Thyroid gland (tissue), 4 donors: Measurements from ENCODE around the gene NPSR1. TPM values are rescaled to one million over a fixed set of nuclear protein-coding genes. Genes with fewer than 3 reads are reported as not detected.

Experiments
- DNase-seq, 2 donors: peaks; one replicate each; pipeline ENCODE4 v3.0.0-alpha.2; 2019
- H3K27ac ChIP-seq, 3 donors: fragments of 200-600 bp; sonication (generic); 1 replicate in 2 of 3; 2 replicates in 1 of 3; pipeline ENCODE4 v1.5.1; 2016 to 2019; ENCODE audit warnings: mild to moderate bottlenecking in 1 of 3, moderate library complexity in 1 of 3
- H3K27me3 ChIP-seq: fragments of 200-600 bp; sonication (generic); one replicate; pipeline ENCODE4 v1.5.1; 2019
- H3K36me3 ChIP-seq, 2 donors: fragments of 200-600 bp; sonication (generic); one replicate each; pipeline ENCODE4 v1.5.1; 2016 to 2019
- H3K4me1 ChIP-seq, 2 donors: fragments of 200-600 bp; sonication (generic); one replicate each; pipeline ENCODE4 v1.5.1; 2017 to 2019
- H3K4me3 ChIP-seq, 3 donors: fragments of 200-600 bp; sonication (generic); replicated peaks in 1 of 3; 1 replicate in 2 of 3; 2 replicates in 1 of 3; pipeline ENCODE4 v1.5.1; 2016; ENCODE audit warnings: mild to moderate bottlenecking in 1 of 3
- H3K9me3 ChIP-seq: fragments of 200-600 bp; sonication (generic); one replicate; pipeline ENCODE4 v1.5.1; 2017
- CTCF ChIP-seq, 6 experiments: fragments of 200-600 bp in 3 of 6; fragments of 450-650 bp in 3 of 6; sonication (generic) in 3 of 6; IDR thresholded peaks; one replicate each; pipeline ENCODE4 v1.5.1; 2016 to 2019; ENCODE audit warnings: antibody characterized with exemption in 6 of 6, mild to moderate bottlenecking in 2 of 6, inconsistent platforms in 1 of 6, moderate library complexity in 1 of 6
- POLR2A ChIP-seq, 2 donors: fragments of 450-650 bp; IDR thresholded peaks; one replicate each; pipeline ENCODE4 v1.6.1; 2017; ENCODE audit warnings: antibody characterized with exemption in 2 of 2, mild to moderate bottlenecking in 2 of 2, moderate library complexity in 1 of 2
- WGBS, 2 donors: methylation state at CpG; one replicate each; pipeline ENCODE4 v1.1.5; 2017; 5-methylcytosine and 5-hydroxymethylcytosine counted together
- intact Hi-C: fragments of 100-400 bp; cut with DNase I; formaldehyde crosslinking; loops from one replicate; pipeline ENCODE4 v1.15.1; 2023
- total RNA-seq, 4 donors: library from RNA; depleted of rRNA; stranded (reverse); fragments of >200 nt; gene quantifications; one replicate each; pipeline ENCODE4 v1.2.3, GENCODE V29; 2016

NPSR1 gene
- total RNA-seq, 4 donors from 2014 or later: not detected

DNA sequence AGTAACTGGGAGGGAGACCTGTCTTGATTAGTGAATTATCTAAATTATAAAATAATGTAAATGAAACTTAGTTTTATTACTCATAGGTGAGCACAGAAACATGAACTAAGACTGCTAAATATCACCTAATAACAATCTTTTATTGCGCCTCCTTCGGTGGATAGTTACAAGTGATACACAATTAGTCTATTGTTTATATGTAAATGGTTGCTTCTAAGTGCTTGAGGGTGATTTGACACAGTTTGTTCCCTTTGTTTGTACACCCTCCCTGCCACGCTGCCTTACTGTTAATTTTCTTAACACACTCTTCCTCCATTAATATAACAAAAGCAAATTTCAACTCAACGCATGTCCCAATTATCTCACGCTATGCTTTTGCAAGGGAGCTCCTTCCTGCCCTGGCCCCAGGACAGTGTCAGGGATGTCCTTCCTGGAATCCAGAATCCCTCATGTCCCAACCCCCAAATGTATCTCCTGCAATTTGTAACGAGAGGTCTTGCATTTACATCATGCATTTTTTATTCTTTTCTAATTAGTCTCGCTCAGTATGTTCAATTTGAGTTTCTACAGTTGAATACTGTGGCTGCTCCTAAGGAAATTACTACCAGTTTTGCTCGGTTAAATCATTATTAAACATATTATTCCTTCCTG, 4.2 kb downstream of the NPSR1 start:
- Histone ChIP-seq H3K27ac (no peak overlapping the region), H3K9me3 (no peaks in the 10 kb centered on the region), H3K4me1 (no peaks in the 10 kb centered on the region), H3K36me3 (no peaks in the 10 kb centered on the region), H3K4me3 (no peak overlapping the region), H3K27me3 (no peaks in the 10 kb centered on the region)
- no peak for TF ChIP-seq POLR2A (IDR thresholded peaks at IDR 0.05)
- no peak for TF ChIP-seq CTCF (IDR thresholded peaks at IDR 0.05)
- no peak for DNase-seq
- intact Hi-C loops: no loop called here
- WGBS, 2 donors: 73 to 80% methylated on average over 8 of the region's 8 CpGs

DNA sequence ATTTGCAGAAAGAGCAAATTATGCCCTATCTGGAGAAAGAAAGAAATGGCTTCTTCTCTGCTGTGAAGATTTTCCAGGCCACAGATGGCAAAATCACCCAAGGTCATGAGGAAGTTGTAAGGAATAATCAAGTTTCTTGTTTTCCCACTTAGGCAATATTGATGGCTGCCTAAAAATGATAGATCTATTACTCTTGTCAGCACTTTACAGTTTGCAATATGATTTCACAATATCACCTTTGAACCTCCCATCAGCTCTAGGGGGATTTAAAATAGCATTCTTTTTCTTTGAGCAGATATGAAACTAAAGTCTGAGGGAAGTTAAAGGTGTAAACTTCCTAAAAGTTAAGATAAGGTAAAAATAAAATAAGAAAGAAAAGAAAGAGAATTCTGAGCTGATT, 6.7 kb downstream of the NPSR1 start:
- Histone ChIP-seq H3K9me3 (no peaks in the 10 kb centered on the region), H3K27ac (no peak overlapping the region), H3K4me3 (no peak overlapping the region), H3K36me3 (no peaks in the 10 kb centered on the region), H3K27me3 (no peaks in the 10 kb centered on the region), H3K4me1 (no peaks in the 10 kb centered on the region)
- intact Hi-C loops: no loop called here
- DNase-seq: no peak
- no peak for TF ChIP-seq POLR2A (IDR thresholded peaks at IDR 0.05)
- no peak for TF ChIP-seq CTCF (IDR thresholded peaks at IDR 0.05)

DNA sequence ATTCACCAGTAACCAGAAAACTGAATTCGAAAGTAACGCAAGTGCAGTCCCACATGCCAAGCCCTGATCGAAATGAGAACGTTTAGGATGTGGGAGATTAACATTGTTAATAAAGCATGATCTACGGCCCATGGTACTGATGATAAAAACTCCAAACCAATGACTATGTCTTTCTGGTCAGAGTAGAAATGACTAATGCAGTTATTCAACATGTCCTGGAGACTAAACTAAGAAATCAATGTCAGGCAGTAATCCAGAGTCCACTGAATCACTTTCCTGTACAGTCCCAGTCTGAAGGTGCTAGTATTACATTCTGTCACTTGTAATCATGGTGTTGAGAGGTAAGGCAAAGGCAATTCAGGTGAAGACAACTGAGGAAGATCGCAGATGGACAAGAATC, 14.4 kb downstream of the NPSR1 start:
- no peak for DNase-seq
- Histone ChIP-seq H3K27me3 (no peaks in the 10 kb centered on the region), H3K27ac (no peak overlapping the region), H3K4me3 (no peak overlapping the region), H3K4me1 (no peaks in the 10 kb centered on the region), H3K36me3 (no peaks in the 10 kb centered on the region), H3K9me3 (no peaks in the 10 kb centered on the region)
- intact Hi-C loops: no loop called here
- WGBS, 2 donors: 75 to 91% methylated on average over 6 of the region's 6 CpGs
- TF ChIP-seq CTCF (IDR thresholded peaks at IDR 0.05) (no peak), POLR2A (IDR thresholded peaks at IDR 0.05) (no peak)

- intact Hi-C loops: no loop called here
- H3K4me1 ChIP-seq: no peaks in the 10 kb centered on the region
- H3K27me3 ChIP-seq: no peaks in the 10 kb centered on the region
- DNase-seq: no peak
- H3K9me3 ChIP-seq: no peaks in the 10 kb centered on the region
- 60 to 92% methylated on average over 3 of the region's 3 CpGs for WGBS, 2 donors
- no peak overlapping the region for H3K4me3 ChIP-seq
- H3K36me3 ChIP-seq: no peaks in the 10 kb centered on the region
- H3K27ac ChIP-seq: no peak overlapping the region
- TF ChIP-seq POLR2A (IDR thresholded peaks at IDR 0.05) (no peak), CTCF (IDR thresholded peaks at IDR 0.05) (no peak)
These were observed 15.0 kb downstream of the NPSR1 start for GRCh38 chr7:34673066-34673465.

DNA sequence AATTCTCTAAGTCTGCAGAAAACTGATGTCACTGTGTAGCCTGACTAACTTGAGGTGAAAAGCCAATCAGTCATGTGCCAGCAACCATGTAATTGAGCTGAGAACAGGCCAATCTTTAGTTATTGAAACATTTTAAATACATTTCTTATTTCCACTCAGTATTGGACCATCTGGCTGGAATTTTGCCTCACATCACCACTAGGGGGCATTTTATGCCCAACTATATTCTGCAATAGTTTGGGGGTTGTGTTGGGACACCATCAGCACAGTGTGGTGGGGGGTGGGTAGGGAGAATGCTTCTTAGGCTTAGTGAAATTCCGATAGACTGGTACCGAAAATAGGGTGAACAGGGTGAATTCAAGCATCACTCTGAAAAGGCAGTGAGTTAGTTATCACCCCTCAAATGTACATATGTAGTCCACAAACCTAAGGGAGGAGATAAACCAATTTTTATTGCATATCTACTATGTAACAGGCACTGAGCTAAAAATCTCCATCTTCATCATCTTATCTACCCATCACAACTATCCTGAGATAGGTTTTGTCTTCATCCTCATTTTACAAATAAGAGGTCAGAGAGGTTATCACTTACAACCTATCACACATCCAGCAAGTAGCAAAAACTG, 17.8 kb downstream of the NPSR1 start:
- no peak overlapping the region for H3K27ac ChIP-seq
- no peaks in the 10 kb centered on the region for H3K27me3 ChIP-seq
- H3K36me3 ChIP-seq: no peaks in the 10 kb centered on the region
- no peak for DNase-seq
- no peaks in the 10 kb centered on the region for H3K4me1 ChIP-seq
- H3K4me3 ChIP-seq: no peak overlapping the region
- peak in 2 of 6 experiments; percentile 8 to 13 for TF ChIP-seq CTCF (IDR thresholded peaks at IDR 0.05)
- TF ChIP-seq POLR2A (IDR thresholded peaks at IDR 0.05): no peak
- 42 to 44% methylated on average over 2 of the region's 2 CpGs for WGBS, 2 donors
- no peaks in the 10 kb centered on the region for H3K9me3 ChIP-seq
- intact Hi-C loops: no loop called here
